ENCODE measurements around the gene DSCAML1.

Gene DSCAML1

GRCh38 chr11:117433717-117434116 is 363.3 kb downstream of the DSCAML1 start:
- Histone ChIP-seq H2AFZ (ENCODE audit: low read length) (no peak overlapping the region), H3K9ac (ENCODE audit: low read depth, low read length, poor library complexity) (no peak overlapping the region), H3K4me3 (ENCODE audit: low read length in 2 of 2) (no peak overlapping the region), H3K4me2 (ENCODE audit: insufficient read depth, low read length, poor library complexity, severe bottlenecking) (no peak overlapping the region), H4K8ac (ENCODE audit: low read depth, low read length) (no peak overlapping the region), H3K79me1 (ENCODE audit: low read depth, low read length) (no peaks in the 10 kb centered on the region), H3K27ac (replicated peaks; ENCODE audit: low read length) (no peak overlapping the region), H3K14ac (ENCODE audit: low read length) (no peak overlapping the region), H3K36me3 (replicated peaks in 1 of 2; ENCODE audit: control insufficient read depth in 2 of 2, insufficient read depth in 2 of 2, low read length in 2 of 2) (no peaks in the 10 kb centered on the region), H2AK5ac (ENCODE audit: low read depth, low read length) (no peak overlapping the region), H3K27me3 (ENCODE audit: control insufficient read depth in 3 of 3, insufficient read depth in 3 of 3, low read depth in 1 of 3, low read length in 3 of 3) (peaks cover 0 to 42% (median 3%) of the 10 kb centered on the region in 3 experiments), H3K4ac (ENCODE audit: low read length) (no peak overlapping the region), H3K23ac (ENCODE audit: low read depth, low read length, poor library complexity) (no peak overlapping the region), H2BK5ac (ENCODE audit: low read length) (no peak overlapping the region), H2BK15ac (ENCODE audit: low read length) (no peak overlapping the region), H4K91ac (ENCODE audit: low read depth, low read length, poor library complexity) (no peak overlapping the region), H3K9me3 (replicated peaks in 1 of 2; ENCODE audit: control insufficient read depth in 2 of 2, insufficient read depth in 1 of 2, low read depth in 1 of 2, low read length in 2 of 2) (no peaks in the 10 kb centered on the region), H3K4me1 (ENCODE audit: control insufficient read depth in 2 of 2, insufficient read depth in 1 of 2, low read depth in 1 of 2, low read length in 2 of 2) (peaks cover 9 to 14% of the 10 kb centered on the region in 2 donors), H3K18ac (ENCODE audit: low read length) (no peak overlapping the region), H2BK12ac (ENCODE audit: low read length) (no peak overlapping the region), H2BK120ac (ENCODE audit: low read depth, low read length) (no peak overlapping the region)
- DNase-seq (ENCODE audit: low spot score): no peak

GRCh38 chr11:117431436-117431835 is 365.6 kb downstream of the DSCAML1 start:
- no peak overlapping the region for H3K4me2 ChIP-seq (ENCODE audit: insufficient read depth, low read length, poor library complexity, severe bottlenecking)
- H3K27ac ChIP-seq (replicated peaks; ENCODE audit: low read length): no peak overlapping the region
- H3K4me1 ChIP-seq (ENCODE audit: control insufficient read depth in 2 of 2, insufficient read depth in 1 of 2, low read depth in 1 of 2, low read length in 2 of 2): peaks cover 9 to 14% of the 10 kb centered on the region in 2 donors
- no peak overlapping the region for H3K4me3 ChIP-seq (ENCODE audit: low read length in 2 of 2)
- no peak overlapping the region for H2BK5ac ChIP-seq (ENCODE audit: low read length)
- no peak overlapping the region for H3K4ac ChIP-seq (ENCODE audit: low read length)
- H3K23ac ChIP-seq (ENCODE audit: low read depth, low read length, poor library complexity): peak overlapping the region; percentile 16
- no peak overlapping the region for H3K14ac ChIP-seq (ENCODE audit: low read length)
- H3K27me3 ChIP-seq (ENCODE audit: control insufficient read depth in 3 of 3, insufficient read depth in 3 of 3, low read depth in 1 of 3, low read length in 3 of 3): peaks cover 0 to 46% (median 3%) of the 10 kb centered on the region in 3 experiments
- WGBS, 2 donors (ENCODE audit: extremely low coverage in 2 of 2, insufficient read length in 2 of 2, insufficient replicate concordance in 1 of 2): no CpG with 5 or more reads among the region's 7 CpGs
- H3K9me3 ChIP-seq (replicated peaks in 1 of 2; ENCODE audit: control insufficient read depth in 2 of 2, insufficient read depth in 1 of 2, low read depth in 1 of 2, low read length in 2 of 2): no peaks in the 10 kb centered on the region
- H2BK12ac ChIP-seq (ENCODE audit: low read length): no peak overlapping the region
- no peaks in the 10 kb centered on the region for H3K36me3 ChIP-seq (replicated peaks in 1 of 2; ENCODE audit: control insufficient read depth in 2 of 2, insufficient read depth in 2 of 2, low read length in 2 of 2)
- H2AFZ ChIP-seq (ENCODE audit: low read length): no peak overlapping the region
- H2BK120ac ChIP-seq (ENCODE audit: low read depth, low read length): no peak overlapping the region
- H3K9ac ChIP-seq (ENCODE audit: low read depth, low read length, poor library complexity): no peak overlapping the region
- no peak overlapping the region for H4K8ac ChIP-seq (ENCODE audit: low read depth, low read length)
- H2AK5ac ChIP-seq (ENCODE audit: low read depth, low read length): no peak overlapping the region
- H4K91ac ChIP-seq (ENCODE audit: low read depth, low read length, poor library complexity): no peak overlapping the region
- no peak for DNase-seq (ENCODE audit: low spot score)
- H3K79me1 ChIP-seq (ENCODE audit: low read depth, low read length): no peaks in the 10 kb centered on the region
- no peak overlapping the region for H2BK15ac ChIP-seq (ENCODE audit: low read length)
- peak overlapping the region; percentile 31 for H3K18ac ChIP-seq (ENCODE audit: low read length)

GRCh38 chr11:117430293-117430955 is 366.6 kb downstream of the DSCAML1 start:
- Histone ChIP-seq H3K27ac (replicated peaks; ENCODE audit: low read length) (no peak overlapping the region), H4K8ac (ENCODE audit: low read depth, low read length) (no peak overlapping the region), H3K4me2 (ENCODE audit: insufficient read depth, low read length, poor library complexity, severe bottlenecking) (no peak overlapping the region), H3K79me1 (ENCODE audit: low read depth, low read length) (no peaks in the 10 kb centered on the region), H3K4me1 (ENCODE audit: control insufficient read depth in 2 of 2, insufficient read depth in 1 of 2, low read depth in 1 of 2, low read length in 2 of 2) (peaks cover 9 to 15% of the 10 kb centered on the region in 2 donors), H4K91ac (ENCODE audit: low read depth, low read length, poor library complexity) (no peak overlapping the region), H2AFZ (ENCODE audit: low read length) (no peak overlapping the region), H3K36me3 (replicated peaks in 1 of 2; ENCODE audit: control insufficient read depth in 2 of 2, insufficient read depth in 2 of 2, low read length in 2 of 2) (no peaks in the 10 kb centered on the region), H2BK120ac (ENCODE audit: low read depth, low read length) (no peak overlapping the region), H3K4ac (ENCODE audit: low read length) (no peak overlapping the region), H3K9me3 (replicated peaks in 1 of 2; ENCODE audit: control insufficient read depth in 2 of 2, insufficient read depth in 1 of 2, low read depth in 1 of 2, low read length in 2 of 2) (no peaks in the 10 kb centered on the region), H3K27me3 (ENCODE audit: control insufficient read depth in 3 of 3, insufficient read depth in 3 of 3, low read depth in 1 of 3, low read length in 3 of 3) (peaks cover 0 to 39% (median 3%) of the 10 kb centered on the region in 3 experiments), H3K9ac (ENCODE audit: low read depth, low read length, poor library complexity) (no peak overlapping the region), H3K4me3 (ENCODE audit: low read length in 2 of 2) (no peak overlapping the region), H2BK5ac (ENCODE audit: low read length) (no peak overlapping the region), H3K23ac (ENCODE audit: low read depth, low read length, poor library complexity) (peak overlapping the region; percentile 13), H3K14ac (ENCODE audit: low read length) (no peak overlapping the region), H2BK15ac (ENCODE audit: low read length) (no peak overlapping the region), H2AK5ac (ENCODE audit: low read depth, low read length) (no peak overlapping the region), H3K18ac (ENCODE audit: low read length) (peak overlapping the region; percentile 61), H2BK12ac (ENCODE audit: low read length) (no peak overlapping the region)
- DNase-seq (ENCODE audit: low spot score): no peak
- WGBS, 2 donors (ENCODE audit: extremely low coverage in 2 of 2, insufficient read length in 2 of 2, insufficient replicate concordance in 1 of 2): no CpG with 5 or more reads among the region's 15 CpGs

- no peak overlapping the region for H4K91ac ChIP-seq (ENCODE audit: low read depth, low read length, poor library complexity)
- no peak overlapping the region for H3K4me2 ChIP-seq (ENCODE audit: insufficient read depth, low read length, poor library complexity, severe bottlenecking)
- no CpG with 5 or more reads among the region's 7 CpGs for WGBS, 2 donors (ENCODE audit: extremely low coverage in 2 of 2, insufficient read length in 2 of 2, insufficient replicate concordance in 1 of 2)
- H3K79me1 ChIP-seq (ENCODE audit: low read depth, low read length): no peaks in the 10 kb centered on the region
- no peak overlapping the region for H3K23ac ChIP-seq (ENCODE audit: low read depth, low read length, poor library complexity)
- no peaks in the 10 kb centered on the region for H3K36me3 ChIP-seq (replicated peaks in 1 of 2; ENCODE audit: control insufficient read depth in 2 of 2, insufficient read depth in 2 of 2, low read length in 2 of 2)
- H3K27me3 ChIP-seq (ENCODE audit: control insufficient read depth in 3 of 3, insufficient read depth in 3 of 3, low read depth in 1 of 3, low read length in 3 of 3): peaks cover 0 to 47% (median 3%) of the 10 kb centered on the region in 3 experiments
- H3K27ac ChIP-seq (replicated peaks; ENCODE audit: low read length): no peak overlapping the region
- no peak overlapping the region for H2AK5ac ChIP-seq (ENCODE audit: low read depth, low read length)
- no peak overlapping the region for H2AFZ ChIP-seq (ENCODE audit: low read length)
- H4K8ac ChIP-seq (ENCODE audit: low read depth, low read length): no peak overlapping the region
- H2BK15ac ChIP-seq (ENCODE audit: low read length): no peak overlapping the region
- no peaks in the 10 kb centered on the region for H3K9me3 ChIP-seq (replicated peaks in 1 of 2; ENCODE audit: control insufficient read depth in 2 of 2, insufficient read depth in 1 of 2, low read depth in 1 of 2, low read length in 2 of 2)
- no peak overlapping the region for H3K18ac ChIP-seq (ENCODE audit: low read length)
- no peak overlapping the region for H3K4me3 ChIP-seq (ENCODE audit: low read length in 2 of 2)
- no peak overlapping the region for H3K9ac ChIP-seq (ENCODE audit: low read depth, low read length, poor library complexity)
- no peak overlapping the region for H3K14ac ChIP-seq (ENCODE audit: low read length)
- H2BK120ac ChIP-seq (ENCODE audit: low read depth, low read length): no peak overlapping the region
- peaks cover 9 to 15% of the 10 kb centered on the region in 2 donors for H3K4me1 ChIP-seq (ENCODE audit: control insufficient read depth in 2 of 2, insufficient read depth in 1 of 2, low read depth in 1 of 2, low read length in 2 of 2)
- H3K4ac ChIP-seq (ENCODE audit: low read length): no peak overlapping the region
- no peak overlapping the region for H2BK12ac ChIP-seq (ENCODE audit: low read length)
- DNase-seq (ENCODE audit: low spot score): no peak
- no peak overlapping the region for H2BK5ac ChIP-seq (ENCODE audit: low read length)
Observed at GRCh38 chr11:117428856-117429229, 368.2 kb downstream of the DSCAML1 start.
